ENCODE results near the gene RNASEH1. TPM values are rescaled to one million over a fixed set of nuclear protein-coding genes. Genes with fewer than 3 reads are reported as not detected.

RNASEH1 gene
- total and polyA plus RNA-seq, 2 of the 13 experiments (the other 11 are each of a cell fraction or from before 2014, with no cell fraction given) = 14.5 to 57.4 TPM

DNA sequence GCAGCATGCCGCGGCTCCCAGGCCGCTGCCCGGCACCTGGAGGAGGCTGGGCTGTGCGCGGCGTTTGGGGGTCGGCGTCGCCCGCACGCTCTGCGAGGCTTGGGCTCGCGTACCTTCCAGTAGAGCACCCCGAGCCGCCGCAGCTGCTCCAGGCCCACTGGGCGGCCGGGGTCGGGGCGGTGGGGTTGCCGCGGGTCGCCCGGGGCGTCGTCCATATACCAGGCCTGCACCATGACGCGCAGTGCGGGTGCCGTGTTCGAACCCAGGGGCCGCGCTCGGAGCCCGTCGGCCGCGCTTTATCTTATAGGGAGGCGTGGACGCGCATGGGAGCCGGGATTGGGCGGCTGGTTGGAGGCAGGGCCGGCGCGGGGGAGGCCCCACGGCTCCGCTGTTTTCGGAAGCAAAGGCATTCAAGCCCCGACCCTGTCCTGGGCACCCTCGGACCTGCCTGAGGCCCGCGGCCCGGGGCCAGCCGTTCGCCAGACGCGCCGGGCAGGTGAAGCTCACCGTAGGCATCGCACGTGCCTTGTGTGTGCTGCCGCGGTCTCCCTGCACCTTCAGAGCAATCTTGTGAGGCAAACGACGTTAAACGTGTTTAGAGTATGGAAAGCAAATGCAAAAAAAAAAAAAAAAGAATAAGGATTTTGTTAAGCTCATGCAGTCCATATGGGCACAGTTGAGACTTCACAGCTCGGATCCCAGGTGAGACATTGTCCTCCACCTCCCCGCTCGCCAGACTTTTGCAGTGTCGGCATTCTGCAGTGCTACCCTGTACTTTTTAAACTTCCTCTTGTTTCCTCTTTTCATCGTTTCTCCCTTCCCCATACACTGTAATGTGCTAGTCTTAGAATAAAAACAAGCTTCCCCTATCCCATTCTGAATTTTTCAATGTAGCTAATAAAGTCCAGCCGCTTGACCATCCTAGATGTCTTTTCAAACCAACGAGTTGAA, 38.6 kb downstream of the RNASEH1 start, which contains the start of gene ADI1 (continued):
- peak; percentile 80; the same call in 1 of the 2 replicates for TF ChIP-seq RXRA (CRISPR knock-in tag; IDR thresholded peaks at IDR 0.05)
- TF ChIP-seq JARID2 (CRISPR knock-in tag; IDR thresholded peaks at IDR 0.05; ENCODE audit: insufficient replicate concordance) = peak; percentile 87
- TF ChIP-seq, protein P1, sequence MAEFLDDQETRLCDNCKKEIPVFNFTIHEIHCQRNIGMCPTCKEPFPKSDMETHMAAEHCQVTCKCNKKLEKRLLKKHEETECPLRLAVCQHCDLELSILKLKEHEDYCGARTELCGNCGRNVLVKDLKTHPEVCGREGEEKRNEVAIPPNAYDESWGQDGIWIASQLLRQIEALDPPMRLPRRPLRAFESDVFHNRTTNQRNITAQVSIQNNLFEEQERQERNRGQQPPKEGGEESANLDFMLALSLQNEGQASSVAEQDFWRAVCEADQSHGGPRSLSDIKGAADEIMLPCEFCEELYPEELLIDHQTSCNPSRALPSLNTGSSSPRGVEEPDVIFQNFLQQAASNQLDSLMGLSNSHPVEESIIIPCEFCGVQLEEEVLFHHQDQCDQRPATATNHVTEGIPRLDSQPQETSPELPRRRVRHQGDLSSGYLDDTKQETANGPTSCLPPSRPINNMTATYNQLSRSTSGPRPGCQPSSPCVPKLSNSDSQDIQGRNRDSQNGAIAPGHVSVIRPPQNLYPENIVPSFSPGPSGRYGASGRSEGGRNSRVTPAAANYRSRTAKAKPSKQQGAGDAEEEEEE (CRISPR knock-in tag; IDR thresholded peaks at IDR 0.05; ENCODE audit: borderline replicate concordance) = 0 out of 2 replicates have a peak, but pooled peaks have one; percentile 59
- TF ChIP-seq ZNF33B (CRISPR knock-in tag; IDR thresholded peaks at IDR 0.05) = peak; percentile 75; the same call in 1 of the 2 replicates
- peak; percentile 89 for TF ChIP-seq PHF21A (CRISPR knock-in tag; IDR thresholded peaks at IDR 0.05)
- no peak for TF ChIP-seq TBP (CRISPR knock-in tag; IDR thresholded peaks at IDR 0.05)
- peak; percentile 85 for TF ChIP-seq ZNF800 (CRISPR knock-in tag; IDR thresholded peaks at IDR 0.05)
- peak; percentile 76 for TF ChIP-seq NFYB (CRISPR knock-in tag; IDR thresholded peaks at IDR 0.05)
- no peak for TF ChIP-seq ONECUT2 (CRISPR knock-in tag; IDR thresholded peaks at IDR 0.05)
- TF ChIP-seq HDAC6 (IDR thresholded peaks at IDR 0.05; ENCODE audit: low read depth, low read length) = no peak
- peak; percentile 99 for TF ChIP-seq DRAP1 (CRISPR knock-in tag; IDR thresholded peaks at IDR 0.05)
- peak; percentile 46 for TF ChIP-seq ZNF557 (CRISPR knock-in tag; IDR thresholded peaks at IDR 0.05)
- peak; percentile 94; the same call in 1 of the 2 replicates for TF ChIP-seq ZNF577 (CRISPR knock-in tag; IDR thresholded peaks at IDR 0.05; ENCODE audit: borderline replicate concordance, low read depth)
- TF ChIP-seq ZNF639 (CRISPR knock-in tag; conservative IDR thresholded peaks at IDR 0.05) = peak; percentile 87; the same call in 1 of the 2 replicates
- TF ChIP-seq ZNF772 (CRISPR knock-in tag; IDR thresholded peaks at IDR 0.05) = peak; percentile 89
- TF ChIP-seq TGIF2 (CRISPR knock-in tag; IDR thresholded peaks at IDR 0.05) = peak; percentile 44
- 0 out of 2 replicates have a peak, but pooled peaks have one; percentile 44 for TF ChIP-seq CBFB (CRISPR knock-in tag; IDR thresholded peaks at IDR 0.05)
- TF ChIP-seq CEBPB (IDR thresholded peaks at IDR 0.05; ENCODE audit: borderline replicate concordance, low read depth, low read length) = no peak
- TF ChIP-seq, protein P2, sequence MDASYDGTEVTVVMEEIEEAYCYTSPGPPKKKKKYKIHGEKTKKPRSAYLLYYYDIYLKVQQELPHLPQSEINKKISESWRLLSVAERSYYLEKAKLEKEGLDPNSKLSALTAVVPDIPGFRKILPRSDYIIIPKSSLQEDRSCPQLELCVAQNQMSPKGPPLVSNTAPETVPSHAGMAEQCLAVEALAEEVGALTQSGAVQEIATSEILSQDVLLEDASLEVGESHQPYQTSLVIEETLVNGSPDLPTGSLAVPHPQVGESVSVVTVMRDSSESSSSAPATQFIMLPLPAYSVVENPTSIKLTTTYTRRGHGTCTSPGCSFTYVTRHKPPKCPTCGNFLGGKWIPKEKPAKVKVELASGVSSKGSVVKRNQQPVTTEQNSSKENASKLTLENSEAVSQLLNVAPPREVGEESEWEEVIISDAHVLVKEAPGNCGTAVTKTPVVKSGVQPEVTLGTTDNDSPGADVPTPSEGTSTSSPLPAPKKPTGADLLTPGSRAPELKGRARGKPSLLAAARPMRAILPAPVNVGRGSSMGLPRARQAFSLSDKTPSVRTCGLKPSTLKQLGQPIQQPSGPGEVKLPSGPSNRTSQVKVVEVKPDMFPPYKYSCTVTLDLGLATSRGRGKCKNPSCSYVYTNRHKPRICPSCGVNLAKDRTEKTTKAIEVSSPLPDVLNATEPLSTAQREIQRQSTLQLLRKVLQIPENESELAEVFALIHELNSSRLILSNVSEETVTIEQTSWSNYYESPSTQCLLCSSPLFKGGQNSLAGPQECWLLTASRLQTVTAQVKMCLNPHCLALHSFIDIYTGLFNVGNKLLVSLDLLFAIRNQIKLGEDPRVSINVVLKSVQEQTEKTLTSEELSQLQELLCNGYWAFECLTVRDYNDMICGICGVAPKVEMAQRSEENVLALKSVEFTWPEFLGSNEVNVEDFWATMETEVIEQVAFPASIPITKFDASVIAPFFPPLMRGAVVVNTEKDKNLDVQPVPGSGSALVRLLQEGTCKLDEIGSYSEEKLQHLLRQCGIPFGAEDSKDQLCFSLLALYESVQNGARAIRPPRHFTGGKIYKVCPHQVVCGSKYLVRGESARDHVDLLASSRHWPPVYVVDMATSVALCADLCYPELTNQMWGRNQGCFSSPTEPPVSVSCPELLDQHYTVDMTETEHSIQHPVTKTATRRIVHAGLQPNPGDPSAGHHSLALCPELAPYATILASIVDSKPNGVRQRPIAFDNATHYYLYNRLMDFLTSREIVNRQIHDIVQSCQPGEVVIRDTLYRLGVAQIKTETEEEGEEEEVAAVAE (CRISPR knock-in tag; IDR thresholded peaks at IDR 0.05; ENCODE audit: borderline replicate concordance) = 0 out of 2 replicates have a peak, but pooled peaks have one; percentile 53

Measured in HepG2 (cell line).